ENCODE measurements around the gene ITGAE. TPM values are rescaled to one million over a fixed set of nuclear protein-coding genes. Genes with fewer than 3 reads are reported as not detected.
A peak's percentile ranks its signal among the peaks of the same experiment; 100 is the strongest.

ITGAE gene
- total RNA-seq, 1 donor = 37.1 TPM

DNA sequence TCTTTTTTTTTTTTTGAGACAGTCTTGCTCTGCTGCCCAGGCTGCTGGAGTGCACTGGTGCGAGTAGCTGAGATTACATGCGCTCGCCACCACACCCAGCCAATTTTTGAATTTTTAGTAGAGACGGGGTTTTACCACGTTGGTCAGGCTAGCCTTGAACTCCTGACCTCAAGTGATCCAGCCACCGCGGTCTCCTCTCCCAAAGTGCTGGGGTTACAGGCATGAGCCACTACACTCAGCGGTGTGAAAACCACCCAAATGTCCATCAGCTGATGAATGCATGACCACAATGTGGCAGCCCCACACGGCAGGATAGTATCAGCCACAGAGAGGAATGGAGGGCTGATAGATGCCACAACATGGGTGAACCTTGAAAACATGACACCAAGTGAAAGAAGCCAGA is 107.2 kb downstream of the ITGAE start:
- no peak for DNase-seq (ENCODE audit: low read depth)
- TF ChIP-seq, protein P1, sequence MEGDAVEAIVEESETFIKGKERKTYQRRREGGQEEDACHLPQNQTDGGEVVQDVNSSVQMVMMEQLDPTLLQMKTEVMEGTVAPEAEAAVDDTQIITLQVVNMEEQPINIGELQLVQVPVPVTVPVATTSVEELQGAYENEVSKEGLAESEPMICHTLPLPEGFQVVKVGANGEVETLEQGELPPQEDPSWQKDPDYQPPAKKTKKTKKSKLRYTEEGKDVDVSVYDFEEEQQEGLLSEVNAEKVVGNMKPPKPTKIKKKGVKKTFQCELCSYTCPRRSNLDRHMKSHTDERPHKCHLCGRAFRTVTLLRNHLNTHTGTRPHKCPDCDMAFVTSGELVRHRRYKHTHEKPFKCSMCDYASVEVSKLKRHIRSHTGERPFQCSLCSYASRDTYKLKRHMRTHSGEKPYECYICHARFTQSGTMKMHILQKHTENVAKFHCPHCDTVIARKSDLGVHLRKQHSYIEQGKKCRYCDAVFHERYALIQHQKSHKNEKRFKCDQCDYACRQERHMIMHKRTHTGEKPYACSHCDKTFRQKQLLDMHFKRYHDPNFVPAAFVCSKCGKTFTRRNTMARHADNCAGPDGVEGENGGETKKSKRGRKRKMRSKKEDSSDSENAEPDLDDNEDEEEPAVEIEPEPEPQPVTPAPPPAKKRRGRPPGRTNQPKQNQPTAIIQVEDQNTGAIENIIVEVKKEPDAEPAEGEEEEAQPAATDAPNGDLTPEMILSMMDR (IDR thresholded peaks at IDR 0.05; ENCODE audit: insufficient read depth, low read depth, low read length) = no peak
- no peak overlapping the region for H3K4me3 ChIP-seq (ENCODE audit: low read depth, low read length)

DNA sequence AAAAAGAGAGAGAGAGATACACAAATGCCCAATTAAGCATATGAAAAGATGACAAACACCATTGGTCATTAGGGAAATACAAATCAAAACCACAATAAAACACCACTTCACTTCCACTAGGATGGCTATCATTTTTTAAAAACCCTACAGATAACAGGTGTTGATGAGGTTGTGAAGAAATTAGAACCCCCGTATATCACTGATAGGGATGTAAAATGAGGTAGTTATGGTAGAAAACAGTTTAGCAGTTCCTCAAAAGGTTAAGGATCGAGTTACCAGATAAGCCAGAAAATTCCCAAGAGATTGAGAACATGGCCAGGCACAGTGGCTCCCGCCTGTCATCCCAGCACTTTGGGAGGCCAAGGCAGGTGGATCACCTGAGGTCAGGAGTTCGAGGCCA is 107.8 kb downstream of the ITGAE start:
- TF ChIP-seq, protein P1 (IDR thresholded peaks at IDR 0.05; ENCODE audit: insufficient read depth, low read depth, low read length) = no peak
- H3K4me3 ChIP-seq (ENCODE audit: low read depth, low read length) = no peak overlapping the region
- DNase-seq (ENCODE audit: low read depth) = no peak

DNA sequence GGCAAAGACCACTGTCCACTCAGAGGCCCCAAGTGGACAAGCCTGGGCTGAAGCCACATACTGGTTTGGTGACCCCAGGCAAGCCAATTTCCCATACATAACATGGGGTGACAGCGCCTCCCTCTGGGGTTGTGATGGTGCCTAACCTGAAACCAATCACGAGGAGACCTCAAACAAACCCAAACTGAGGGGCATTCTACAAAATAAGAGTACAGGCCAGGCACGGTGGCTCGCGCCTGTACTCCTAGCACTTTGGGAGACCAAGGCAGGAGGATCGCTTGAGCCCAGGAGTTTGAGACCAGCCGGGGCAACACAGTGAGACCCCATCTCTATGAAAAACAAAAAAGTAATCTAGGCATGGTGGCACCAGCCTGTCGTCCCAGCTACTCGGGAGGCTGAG is 108.6 kb downstream of the ITGAE start:
- DNase-seq (ENCODE audit: low read depth) = no peak
- no peak overlapping the region for H3K4me3 ChIP-seq (ENCODE audit: low read depth, low read length)
- TF ChIP-seq, protein P1 (IDR thresholded peaks at IDR 0.05; ENCODE audit: insufficient read depth, low read depth, low read length) = peak; percentile 14

DNA sequence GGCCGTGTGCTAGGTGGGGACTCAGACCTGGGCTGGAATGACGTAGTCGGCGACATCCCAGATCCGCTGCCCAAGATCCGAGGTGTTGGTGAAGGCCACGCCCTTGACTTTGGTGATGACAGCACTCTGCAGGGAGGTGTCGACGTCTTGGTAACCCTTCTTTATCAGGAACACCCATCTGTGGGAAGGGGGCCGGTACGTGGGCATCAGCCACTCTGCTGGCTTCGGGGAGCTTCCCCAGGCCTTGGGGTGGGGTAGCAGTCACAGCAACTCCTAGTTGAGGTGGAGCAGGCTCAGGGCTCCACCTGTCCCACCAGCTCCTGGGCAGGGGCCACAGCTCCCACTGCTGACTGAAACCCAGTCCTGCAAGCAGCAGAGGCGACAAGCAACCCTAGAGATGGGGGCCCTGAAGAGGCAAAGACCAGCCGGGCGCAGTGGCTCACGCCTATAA is 109.3 kb downstream of the ITGAE start:
- DNase-seq (ENCODE audit: low read depth) = no peak
- TF ChIP-seq, protein P1 (IDR thresholded peaks at IDR 0.05; ENCODE audit: insufficient read depth, low read depth, low read length) = no peak
- no peak overlapping the region for H3K4me3 ChIP-seq (ENCODE audit: low read depth, low read length)

DNA sequence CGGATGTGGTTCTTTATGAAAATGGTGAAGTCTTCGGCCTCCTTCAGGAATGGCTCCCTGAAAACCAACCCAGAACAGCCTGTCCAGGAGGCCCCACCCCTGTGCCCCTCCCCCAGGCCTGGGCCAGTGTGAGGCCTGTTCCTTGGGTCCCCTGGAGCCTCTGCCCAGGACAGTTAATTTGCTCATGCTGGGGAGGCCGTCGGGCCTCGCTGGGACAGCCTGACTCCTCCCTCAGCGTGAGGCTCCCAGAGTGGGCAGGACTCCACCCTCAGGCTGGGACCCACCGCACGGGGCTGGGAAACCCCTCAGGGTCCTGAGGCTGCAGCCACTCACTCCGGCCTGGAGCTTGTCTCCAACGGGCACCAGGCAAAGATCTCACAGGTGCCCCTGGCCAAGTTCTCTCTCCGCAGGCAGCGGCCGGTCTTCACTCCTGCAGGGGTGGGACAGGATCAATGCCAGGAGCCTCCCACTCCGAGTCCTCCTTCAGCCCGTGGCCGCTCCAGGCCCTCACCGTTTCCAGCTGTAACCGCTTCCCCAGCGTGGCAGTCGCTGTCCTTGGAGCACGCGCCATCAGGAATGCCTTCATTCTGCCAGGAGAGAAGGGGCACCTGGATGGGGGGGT is 110.8 kb downstream of the ITGAE start:
- no peak overlapping the region for H3K4me3 ChIP-seq (ENCODE audit: low read depth, low read length)
- TF ChIP-seq, protein P1 (IDR thresholded peaks at IDR 0.05; ENCODE audit: insufficient read depth, low read depth, low read length) = no peak
- no peak for DNase-seq (ENCODE audit: low read depth)

DNA sequence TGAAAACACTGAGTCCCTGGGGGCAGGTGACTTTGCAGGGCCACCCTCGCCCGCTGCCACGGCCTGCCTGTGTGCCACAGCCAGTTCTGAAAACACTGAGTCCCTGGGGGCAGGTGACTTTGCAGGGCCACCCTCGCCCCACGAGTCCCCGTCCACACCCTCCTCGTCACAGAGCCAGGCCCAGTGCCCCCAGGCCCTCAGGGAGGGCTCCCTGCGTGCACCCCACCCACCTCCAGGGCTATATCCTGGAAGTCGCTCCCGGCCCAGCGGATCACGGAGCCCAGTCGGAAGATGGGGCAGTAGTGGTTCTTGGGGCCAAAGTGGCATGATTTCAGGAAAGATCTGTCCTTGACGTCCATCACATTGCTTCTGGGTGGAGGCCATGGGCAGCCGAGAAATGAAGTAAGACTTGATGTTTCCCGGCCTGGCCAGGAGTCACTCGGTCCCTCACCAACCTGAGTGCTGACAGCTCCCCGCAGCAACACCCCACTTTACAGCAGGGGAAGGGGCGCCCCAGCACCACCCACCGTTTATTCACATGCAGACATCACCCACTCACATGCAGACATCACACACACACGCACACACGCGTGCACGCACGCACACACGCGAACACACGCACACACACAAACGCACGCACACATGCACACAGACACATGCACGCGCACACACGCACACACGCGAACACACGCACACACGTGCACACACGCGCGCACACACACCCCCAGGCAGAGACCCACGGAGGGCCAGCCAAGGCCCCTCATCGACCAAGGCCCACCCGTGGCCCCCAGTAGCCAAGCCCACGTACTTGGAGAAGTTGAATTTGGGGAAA is 111.5 kb downstream of the ITGAE start:
- no peak overlapping the region for H3K4me3 ChIP-seq (ENCODE audit: low read depth, low read length)
- DNase-seq (ENCODE audit: low read depth) = no peak
- TF ChIP-seq, protein P1 (IDR thresholded peaks at IDR 0.05; ENCODE audit: insufficient read depth, low read depth, low read length) = no peak
